ENCODE data around the gene PRRT4.

DNA sequence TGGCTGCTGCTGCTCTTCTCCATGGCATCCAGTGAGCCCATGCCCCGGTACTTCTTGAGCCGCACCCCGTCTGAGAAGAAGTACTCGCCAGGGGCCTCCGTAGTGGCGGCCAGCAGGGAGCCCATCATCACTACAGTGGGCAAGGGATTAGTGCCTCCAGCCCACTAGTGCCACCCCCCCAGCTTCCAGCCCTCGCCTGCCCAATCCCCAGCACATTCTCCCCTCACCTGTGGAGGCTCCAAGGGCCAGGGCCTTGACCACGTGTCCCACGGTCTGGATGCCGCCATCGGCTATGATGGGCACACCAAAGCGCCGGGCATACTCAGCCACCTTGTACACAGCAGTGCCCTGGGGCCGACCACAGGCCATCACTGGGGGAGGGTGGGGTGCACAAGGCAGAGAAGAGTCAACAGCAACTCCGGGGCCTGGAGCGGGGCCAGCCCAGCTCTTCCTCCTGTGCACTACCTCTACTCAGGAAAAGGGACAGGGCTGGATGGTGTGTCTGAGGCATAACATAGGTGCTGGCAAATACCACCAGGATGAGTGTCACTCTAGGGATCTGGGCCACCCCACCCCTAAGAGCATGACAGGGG, 33.5 kb upstream of the PRRT4 start:
- TF ChIP-seq EZH2 (optimal IDR thresholded peaks at IDR 0.05; ENCODE audit: low read depth, low read length), result no peak
- TF ChIP-seq, protein P1, sequence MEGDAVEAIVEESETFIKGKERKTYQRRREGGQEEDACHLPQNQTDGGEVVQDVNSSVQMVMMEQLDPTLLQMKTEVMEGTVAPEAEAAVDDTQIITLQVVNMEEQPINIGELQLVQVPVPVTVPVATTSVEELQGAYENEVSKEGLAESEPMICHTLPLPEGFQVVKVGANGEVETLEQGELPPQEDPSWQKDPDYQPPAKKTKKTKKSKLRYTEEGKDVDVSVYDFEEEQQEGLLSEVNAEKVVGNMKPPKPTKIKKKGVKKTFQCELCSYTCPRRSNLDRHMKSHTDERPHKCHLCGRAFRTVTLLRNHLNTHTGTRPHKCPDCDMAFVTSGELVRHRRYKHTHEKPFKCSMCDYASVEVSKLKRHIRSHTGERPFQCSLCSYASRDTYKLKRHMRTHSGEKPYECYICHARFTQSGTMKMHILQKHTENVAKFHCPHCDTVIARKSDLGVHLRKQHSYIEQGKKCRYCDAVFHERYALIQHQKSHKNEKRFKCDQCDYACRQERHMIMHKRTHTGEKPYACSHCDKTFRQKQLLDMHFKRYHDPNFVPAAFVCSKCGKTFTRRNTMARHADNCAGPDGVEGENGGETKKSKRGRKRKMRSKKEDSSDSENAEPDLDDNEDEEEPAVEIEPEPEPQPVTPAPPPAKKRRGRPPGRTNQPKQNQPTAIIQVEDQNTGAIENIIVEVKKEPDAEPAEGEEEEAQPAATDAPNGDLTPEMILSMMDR (IDR thresholded peaks at IDR 0.05; ENCODE audit: low read length), result no peak
- TF ChIP-seq EZH2phosphoT487 (IDR thresholded peaks at IDR 0.05; ENCODE audit: low read length), result no peak
